IMR-90 (cell line): ENCODE measurements around the gene DENND10. TPM values are rescaled to one million over a fixed set of nuclear protein-coding genes. Genes with fewer than 3 reads are reported as not detected.

Experiments
- ATAC-seq: fragments of 200-7000 bp; cut with Tn5 transposase; 2 replicates; pipeline ENCODE4 v1.9.1; 2020; ENCODE audit warnings: low read depth, mild to moderate bottlenecking, moderate library complexity
- BruUV-seq: library from RNA; stranded (reverse); fragments of 400-500 nt; replicated peaks from 2 replicates; lab custom pipeline; 2021; lab: Mats Ljungman, UMichigan
- CTCF ChIA-PET: fragments of 300-600 bp; formaldehyde crosslinking; extraction: SDS; loops from one replicate; lab custom pipeline; 2021; ENCODE audit warnings: antibody characterized with exemption; lab: Yijun Ruan, JAX
- POLR2A ChIA-PET: fragments of 300-600 bp; sonication (Branson Sonifier 250); formaldehyde crosslinking; loops from one replicate; lab custom pipeline; 2022; ENCODE audit warnings: antibody characterized with exemption; ENCODE audit not compliant: unreplicated experiment; lab: Charles Lee
- DNase-seq: peaks from one replicate; pipeline ENCODE4 v3.0.0; 2013
- H2AFZ ChIP-seq: replicated peaks from 2 replicates; pipeline ENCODE3; 2013; ENCODE audit warnings: low read length, mild to moderate bottlenecking; ENCODE audit not compliant: poor library complexity
- H2AK5ac ChIP-seq: 2 replicates; pipeline ENCODE4 v1.6.1; 2013; ENCODE audit warnings: low read depth, low read length, inconsistent platforms
- H2AK9ac ChIP-seq: replicated peaks from 2 replicates; pipeline ENCODE3; 2013; ENCODE audit warnings: mild to moderate bottlenecking, low read depth, low read length, moderate library complexity; ENCODE audit not compliant: poor library complexity
- H2BK120ac ChIP-seq: 2 replicates; pipeline ENCODE4 v1.6.1; 2013; ENCODE audit warnings: low read depth, low read length, inconsistent platforms
- H2BK15ac ChIP-seq: 3 replicates; pipeline ENCODE4 v1.6.1; 2013; ENCODE audit warnings: low read depth, low read length, inconsistent platforms
- H2BK20ac ChIP-seq: 2 replicates; pipeline ENCODE4 v1.6.1; 2013; ENCODE audit warnings: low read depth, mild to moderate bottlenecking, inconsistent platforms, low read length, moderate library complexity
- H2BK5ac ChIP-seq: 2 replicates; pipeline ENCODE4 v1.6.1; 2013; ENCODE audit warnings: mild to moderate bottlenecking, low read depth, low read length, inconsistent platforms; ENCODE audit not compliant: poor library complexity, severe bottlenecking
- H3K14ac ChIP-seq: replicated peaks from 2 replicates; pipeline ENCODE4 v1.6.1; 2013; ENCODE audit warnings: low read depth, low read length, inconsistent platforms
- H3K18ac ChIP-seq: 2 replicates; pipeline ENCODE4 v1.6.1; 2013; ENCODE audit warnings: low read depth, low read length, control low read depth
- H3K23ac ChIP-seq: 2 replicates; pipeline ENCODE4 v1.6.1; 2013; ENCODE audit warnings: low read depth, low read length, inconsistent platforms
- H3K27ac ChIP-seq: 2 replicates; pipeline ENCODE4 v1.5.1; 2013; ENCODE audit warnings: mild to moderate bottlenecking, control low read depth, low read length; ENCODE audit not compliant: insufficient read depth
- H3K27me3 ChIP-seq: 2 replicates; pipeline ENCODE4 v1.6.1; 2013; ENCODE audit warnings: low read length; ENCODE audit not compliant: control insufficient read depth, insufficient read depth
- H3K36me3 ChIP-seq: 2 replicates; pipeline ENCODE4 v1.6.1; 2013; ENCODE audit warnings: low read length, mixed read lengths; ENCODE audit not compliant: control insufficient read depth, insufficient read depth
- H3K4ac ChIP-seq: 2 replicates; pipeline ENCODE4 v1.6.1; 2013; ENCODE audit warnings: low read depth, low read length, inconsistent platforms
- H3K4me1 ChIP-seq: 2 replicates; pipeline ENCODE4 v1.6.1; 2013; ENCODE audit warnings: low read length, mixed read lengths; ENCODE audit not compliant: control insufficient read depth, insufficient read depth
- H3K4me2 ChIP-seq: 2 replicates; pipeline ENCODE4 v1.6.1; 2013; ENCODE audit warnings: low read depth, mild to moderate bottlenecking, control low read depth, low read length, moderate library complexity
- H3K4me3 ChIP-seq: 2 replicates; pipeline ENCODE4 v1.5.1; 2013; ENCODE audit warnings: low read depth, mild to moderate bottlenecking, control low read depth, low read length, moderate library complexity; ENCODE audit not compliant: insufficient read depth
- H3K56ac ChIP-seq: 2 replicates; pipeline ENCODE4 v1.6.1; 2013; ENCODE audit warnings: low read length, inconsistent platforms; ENCODE audit not compliant: insufficient read depth; ENCODE audit errors: extremely low read depth
- H3K79me1 ChIP-seq, 2 experiments: 2 replicates each; pipeline ENCODE4 v1.6.1; 2013; ENCODE audit warnings: low read length in 2 of 2, inconsistent platforms in 1 of 2, low read depth in 1 of 2
- H3K9ac ChIP-seq: 2 replicates; pipeline ENCODE4 v1.6.1; 2013; ENCODE audit warnings: low read depth, low read length, control low read depth
- H3K9me1 ChIP-seq: 2 replicates; pipeline ENCODE4 v1.6.1; 2013; ENCODE audit warnings: low read length, inconsistent platforms; ENCODE audit not compliant: insufficient read depth
- H3K9me3 ChIP-seq: 2 replicates; pipeline ENCODE4 v1.6.1; 2013; ENCODE audit warnings: low read length; ENCODE audit not compliant: control insufficient read depth, insufficient read depth
- H4K20me1 ChIP-seq: 2 replicates; pipeline ENCODE4 v1.6.1; 2013; ENCODE audit warnings: low read length, inconsistent platforms; ENCODE audit not compliant: insufficient read depth
- H4K5ac ChIP-seq: 2 replicates; pipeline ENCODE4 v1.6.1; 2013; ENCODE audit warnings: mild to moderate bottlenecking, low read depth, low read length, control low read depth
- H4K8ac ChIP-seq, 2 experiments: 2 replicates each; pipeline ENCODE4 v1.6.1; 2013; ENCODE audit warnings: low read depth in 2 of 2, low read length in 2 of 2, control low read depth in 1 of 2, inconsistent platforms in 1 of 2
- H4K91ac ChIP-seq: 2 replicates; pipeline ENCODE4 v1.6.1; 2013; ENCODE audit warnings: low read depth, low read length, inconsistent platforms; ENCODE audit not compliant: insufficient read depth
- MAZ ChIP-seq: IDR thresholded peaks from 2 replicates; pipeline ENCODE4 v1.6.1; 2012; ENCODE audit warnings: low read depth, mild to moderate bottlenecking, low read length, improper control_type of control experiment, moderate library complexity, borderline replicate concordance
- RCOR1 ChIP-seq: IDR thresholded peaks from 2 replicates; pipeline ENCODE4 v1.6.1; 2012; ENCODE audit warnings: mild to moderate bottlenecking, low read length, improper control_type of control experiment; ENCODE audit not compliant: insufficient replicate concordance
- USF2 ChIP-seq: fragments of 150-350 bp; IDR thresholded peaks from 2 replicates; pipeline ENCODE4 v1.6.1; 2017; ENCODE audit warnings: mild to moderate bottlenecking, antibody characterized with exemption, low read length, low read depth
- WGBS, 2 experiments: methylation state at CpG; one replicate each; pipeline versions ENCODE4 v1.1.5 to v1.1.7; 2013; ENCODE audit warnings: missing lambda C conversion rate in 2 of 2; ENCODE audit not compliant: insufficient read length in 1 of 2; ENCODE audit errors: extremely low coverage in 2 of 2; 5-methylcytosine and 5-hydroxymethylcytosine counted together
- dilution Hi-C: fragments of 300-500 bp; cut with HindIII; formaldehyde crosslinking; loops from one replicate; pipeline ENCODE4 v1.14.3; 2018; ENCODE audit warnings: low sequenced_read_pairs; ENCODE audit not compliant: unreplicated experiment
- in situ Hi-C: fragments of 300-500 bp; cut with MboI; formaldehyde crosslinking; loops from 3 replicates; pipeline ENCODE4 v1.14.3; 2019; ENCODE audit warnings: low sequenced_read_pairs, inconsistent platforms, mixed read lengths
- intact Hi-C: fragments of 100-400 bp; cut with micrococcal nuclease; formaldehyde crosslinking; loops from 2 replicates; pipeline ENCODE4 v1.10.0; 2022
- polyA plus RNA-seq, 3 experiments: library from polyadenylated mRNA; depleted of rRNA; stranded (reverse); fragments of >200 nt; gene quantifications; 2 replicates each; pipeline ENCODE4 v1.2.3, GENCODE V29; 2012; ENCODE audit warnings: low replicate concordance in 1 of 3
- total RNA-seq: library from RNA; depleted of rRNA; stranded (reverse); fragments of >200 nt; gene quantifications from 2 replicates; pipeline ENCODE4 v1.2.3, GENCODE V29; 2012

The DENND10 gene
- total and polyA plus RNA-seq, 2 of the 4 experiments (the other 2 are of a cell fraction): 50.9 to 81.4 TPM

GRCh38 chr10:119104654-119105015 is 722 bp downstream of the DENND10 start:
- CTCF ChIA-PET: interaction anchor here (0.6 kb wide), 1 partner anchor 59 kb away, joined by 3 read pairs; no protein-coding TSS in a partner anchor
- POLR2A ChIA-PET: no interaction called here

More at GRCh38 chr10:119104654-119105015, 722 bp downstream of the DENND10 start:
- peak overlapping the region; percentile 93 for H3K4me3 ChIP-seq
- H2BK20ac ChIP-seq: no peak overlapping the region
- peak overlapping the region; percentile 11 for H3K23ac ChIP-seq
- H3K9ac ChIP-seq: peak overlapping the region; percentile 73
- H3K14ac ChIP-seq: peak overlapping the region; percentile 81
- peak overlapping the region in 1 of 2 experiments; percentile 37; a peak in 1 of 4 replicates for H4K8ac ChIP-seq
- H2AK9ac ChIP-seq: peak overlapping the region; percentile 95
- peaks cover 9% of the 10 kb centered on the region for H3K36me3 ChIP-seq
- no peak overlapping the region for H3K56ac ChIP-seq
- peak overlapping the region; percentile 54 for H2BK5ac ChIP-seq
- no peaks in the 10 kb centered on the region for H3K9me3 ChIP-seq
- peak overlapping the region; percentile 96 for H3K4me2 ChIP-seq
- H3K27me3 ChIP-seq: no peaks in the 10 kb centered on the region
- peak overlapping the region; percentile 79 for H3K4ac ChIP-seq
- H4K20me1 ChIP-seq: peaks cover 4% of the 10 kb centered on the region; the same call in 1 of the 2 replicates
- no peak for DNase-seq
- no peak overlapping the region for H2BK120ac ChIP-seq
- peak overlapping the region; percentile 13; the same call in 1 of the 2 replicates for H2AK5ac ChIP-seq
- intact Hi-C loops (loop anchor here (1.0 to 2.0 kb wide), 2 partner anchors 10 to 24 kb away; partner anchors contain the start of gene EIF3A), dilution Hi-C loops (no loop called here), in situ Hi-C loops (no loop called here)
- H4K91ac ChIP-seq: peak overlapping the region; percentile 24; the same call in 1 of the 2 replicates
- peak overlapping the region; percentile 75 for H4K5ac ChIP-seq
- H2BK15ac ChIP-seq: no peak overlapping the region
- peak overlapping the region; percentile 68 for H3K27ac ChIP-seq
- 0% methylated on average over 11 of the region's 22 CpGs; no CpG with 5 or more reads in 1 of the 2 experiments for WGBS, 2 experiments
- H3K18ac ChIP-seq: peak overlapping the region; percentile 94
- peak; percentile 30 for ATAC-seq
- peaks cover 4% of the 10 kb centered on the region; the same call in 1 of the 2 replicates for H3K4me1 ChIP-seq
- peak overlapping the region; percentile 96 for H2AFZ ChIP-seq
- BruUV-seq: no TSS peak
- H3K9me1 ChIP-seq: peaks cover 5% of the 10 kb centered on the region; the same call in 1 of the 2 replicates
- peaks cover 24 to 37% of the 10 kb centered on the region in 2 experiments for H3K79me1 ChIP-seq
- peak; percentile 42 for TF ChIP-seq RCOR1
- TF ChIP-seq USF2: peak; percentile 70
- no peak for TF ChIP-seq MAZ
